Measurements from ENCODE around the gene SPCS1.
"Not testable (repeated sequence)": the region's sequence is repeated elsewhere in the genome, so short reads cannot be mapped to it uniquely, and the experiment has no call there.

SPCS1 gene

DNA sequence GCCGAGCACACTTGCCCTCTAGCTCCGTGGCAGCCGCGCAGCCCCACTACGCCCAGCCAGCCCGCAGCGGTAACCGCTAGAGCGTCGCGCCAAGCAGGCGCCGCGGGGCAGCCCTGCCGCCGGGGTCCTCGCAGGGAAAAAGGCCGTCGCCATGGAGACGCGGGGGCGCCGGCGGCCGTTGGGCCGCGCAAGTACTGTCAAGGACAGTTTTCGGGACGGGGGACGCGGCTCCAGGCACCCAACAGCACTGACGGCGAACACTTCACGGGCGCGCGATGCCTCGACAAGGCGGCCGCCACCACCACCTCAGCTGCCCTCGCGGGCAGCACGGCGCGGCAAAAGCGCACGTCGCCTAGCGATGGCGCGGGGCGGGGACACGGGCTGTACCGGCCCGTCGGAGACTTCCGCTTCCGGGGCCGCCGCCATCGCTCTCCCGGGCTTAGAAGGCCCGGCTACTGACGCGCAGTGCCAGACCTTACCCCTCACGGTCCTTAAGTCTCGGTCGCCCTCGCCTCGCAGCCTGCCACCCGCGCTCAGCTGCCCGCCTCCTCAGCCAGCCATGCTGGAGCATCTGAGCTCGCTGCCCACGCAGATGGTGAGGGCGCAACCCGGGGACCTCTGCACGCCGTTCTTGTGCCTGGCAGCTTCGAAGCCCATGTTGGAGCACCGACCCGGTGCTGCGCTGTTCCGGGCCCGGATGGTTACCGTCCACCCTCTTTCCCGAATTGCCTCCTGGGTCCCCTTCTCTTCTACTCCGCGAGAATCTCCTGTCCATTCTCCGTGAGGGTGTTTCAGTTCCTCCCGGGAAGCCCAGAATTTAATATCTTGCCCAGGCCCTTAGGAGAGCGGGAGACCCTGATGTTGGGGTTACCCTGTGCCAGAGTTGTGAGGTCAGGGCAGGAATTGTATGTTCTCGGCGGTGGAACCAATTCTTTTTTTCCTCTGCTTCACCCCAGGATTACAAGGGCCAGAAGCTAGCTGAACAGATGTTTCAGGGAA, at the start of gene SPCS1, which contains the start of gene GLT8D1:
Gene SPCS1, plus strand, starts transcription at position 419 of the 999 bp plus-strand sequence. Its CDS starts 141 bp downstream, at position 560.
Gene GLT8D1, minus strand, starts transcription at position 104 of the 999 bp plus-strand sequence. CDS start 5,331 bp downstream, outside the sequence.
- no peak for DNase-seq

DNA sequence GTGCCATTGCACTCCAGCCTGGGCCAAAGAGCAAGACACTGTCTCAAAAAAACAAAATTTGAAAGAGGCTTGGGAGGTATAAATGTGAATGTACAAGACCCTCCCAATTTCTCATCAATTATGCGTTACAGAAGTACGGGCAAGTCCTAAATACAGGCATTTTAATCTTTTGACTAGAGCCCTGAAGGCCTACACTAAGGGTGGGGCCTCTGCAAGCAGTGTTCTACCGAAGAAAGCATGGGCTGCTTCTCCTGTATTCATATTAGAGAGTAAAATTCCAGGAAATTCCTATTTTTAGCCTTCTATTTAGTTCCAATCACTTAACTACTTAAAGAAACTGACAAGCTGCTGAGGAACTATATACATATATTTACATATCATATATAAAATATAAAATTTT, 45.9 kb upstream of the SPCS1 start:
- no peak for DNase-seq

DNA sequence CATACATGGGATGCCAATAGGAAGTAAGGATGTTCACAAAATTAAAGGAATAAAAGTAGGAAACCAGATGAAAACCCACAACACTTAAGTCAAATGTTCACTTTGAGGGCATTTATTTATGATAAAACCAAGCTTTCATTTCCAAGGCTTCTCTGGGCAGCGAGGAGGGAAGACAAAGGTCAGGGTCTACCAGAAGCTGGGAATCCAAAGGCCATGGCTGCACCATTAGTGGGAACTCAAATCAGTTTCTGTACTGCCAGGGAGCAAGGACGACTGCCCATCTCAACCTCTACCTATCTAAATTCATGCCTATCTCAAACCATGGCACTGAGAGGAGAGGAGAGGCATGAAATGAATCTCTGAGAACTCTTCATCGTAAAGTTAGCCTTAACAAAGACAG, 42.8 kb upstream of the SPCS1 start:
- no peak for DNase-seq

DNA sequence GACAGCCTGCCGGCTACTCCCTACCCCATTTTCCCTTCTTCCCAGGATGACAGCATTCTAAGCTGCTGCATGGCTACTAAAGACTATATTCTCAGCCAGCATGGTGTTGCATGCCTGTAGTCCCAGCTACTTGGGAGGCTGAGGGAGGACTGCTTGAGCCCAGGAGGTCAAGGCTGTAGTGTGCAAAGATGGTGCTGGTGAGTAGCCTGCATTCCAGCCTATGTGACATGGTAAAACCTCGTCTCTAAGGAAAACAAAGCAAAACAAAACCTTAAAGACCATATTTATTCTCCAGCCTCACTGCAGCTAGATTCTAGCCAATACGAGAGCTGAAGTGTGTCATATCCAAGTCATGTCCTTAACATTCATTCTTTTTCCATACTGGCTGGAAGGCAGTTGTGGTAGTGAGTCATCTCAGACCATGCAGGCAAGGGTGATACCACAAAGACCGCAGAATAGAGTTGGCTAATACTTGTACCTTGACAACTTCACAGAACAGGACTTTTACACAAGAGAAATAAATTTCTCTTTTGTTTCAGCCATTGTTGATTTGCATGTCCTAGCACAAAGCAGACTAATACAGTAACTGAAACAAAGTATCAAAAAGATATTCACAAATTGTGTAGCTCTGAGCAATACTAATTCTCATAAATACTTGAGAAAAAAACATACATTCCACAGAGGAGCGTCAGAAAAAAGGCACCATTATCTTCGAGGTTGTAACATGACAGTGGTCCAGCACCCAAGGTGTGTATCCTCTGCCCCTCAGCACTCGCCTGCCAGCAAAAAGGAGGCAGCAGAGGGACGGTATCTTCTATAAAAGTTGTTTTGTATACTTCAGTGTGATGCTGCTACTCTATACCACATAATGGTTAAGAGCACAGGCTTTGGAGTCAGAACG, 35.0 kb upstream of the SPCS1 start:
- DNase-seq: no peak

DNA sequence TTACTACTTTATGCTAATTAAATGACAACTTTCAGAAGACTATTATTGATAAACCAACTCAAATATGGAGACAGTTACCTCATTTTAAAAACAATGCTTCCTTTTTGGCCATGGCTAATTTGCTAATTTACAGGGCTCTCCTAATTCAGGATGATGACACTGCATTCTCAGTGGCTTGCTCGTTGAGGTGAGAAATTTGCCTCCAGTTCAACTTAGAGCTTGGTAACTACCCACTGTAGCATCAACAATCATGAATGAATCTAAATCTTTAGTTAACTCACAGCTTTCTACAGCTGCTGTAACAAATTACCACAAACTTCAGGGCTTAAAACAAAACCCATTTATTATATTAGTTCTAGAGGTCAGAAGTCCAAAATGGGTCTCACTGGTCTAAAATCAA, 34.2 kb upstream of the SPCS1 start:
- no peak for DNase-seq

DNA sequence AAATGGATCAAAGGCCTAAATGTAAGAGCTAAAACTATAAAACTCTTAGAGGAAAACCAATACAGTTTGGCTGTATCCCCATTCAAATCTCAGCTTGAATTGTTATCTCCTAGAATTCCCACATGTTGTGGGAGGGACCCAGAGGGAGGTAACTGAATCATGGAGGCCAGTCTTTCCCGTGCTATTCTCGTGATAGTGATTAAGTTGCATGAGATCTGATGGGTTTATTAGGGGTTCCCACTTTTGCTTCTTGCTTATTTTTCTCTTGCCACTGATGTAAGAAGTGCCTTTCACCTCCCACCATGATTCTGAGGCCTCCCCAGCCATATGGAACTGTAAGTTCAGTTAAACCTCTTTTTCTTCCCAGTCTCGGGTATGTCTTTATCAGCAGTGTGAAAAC, 29.7 kb upstream of the SPCS1 start:
- DNase-seq: not testable (repeated sequence)

DNA sequence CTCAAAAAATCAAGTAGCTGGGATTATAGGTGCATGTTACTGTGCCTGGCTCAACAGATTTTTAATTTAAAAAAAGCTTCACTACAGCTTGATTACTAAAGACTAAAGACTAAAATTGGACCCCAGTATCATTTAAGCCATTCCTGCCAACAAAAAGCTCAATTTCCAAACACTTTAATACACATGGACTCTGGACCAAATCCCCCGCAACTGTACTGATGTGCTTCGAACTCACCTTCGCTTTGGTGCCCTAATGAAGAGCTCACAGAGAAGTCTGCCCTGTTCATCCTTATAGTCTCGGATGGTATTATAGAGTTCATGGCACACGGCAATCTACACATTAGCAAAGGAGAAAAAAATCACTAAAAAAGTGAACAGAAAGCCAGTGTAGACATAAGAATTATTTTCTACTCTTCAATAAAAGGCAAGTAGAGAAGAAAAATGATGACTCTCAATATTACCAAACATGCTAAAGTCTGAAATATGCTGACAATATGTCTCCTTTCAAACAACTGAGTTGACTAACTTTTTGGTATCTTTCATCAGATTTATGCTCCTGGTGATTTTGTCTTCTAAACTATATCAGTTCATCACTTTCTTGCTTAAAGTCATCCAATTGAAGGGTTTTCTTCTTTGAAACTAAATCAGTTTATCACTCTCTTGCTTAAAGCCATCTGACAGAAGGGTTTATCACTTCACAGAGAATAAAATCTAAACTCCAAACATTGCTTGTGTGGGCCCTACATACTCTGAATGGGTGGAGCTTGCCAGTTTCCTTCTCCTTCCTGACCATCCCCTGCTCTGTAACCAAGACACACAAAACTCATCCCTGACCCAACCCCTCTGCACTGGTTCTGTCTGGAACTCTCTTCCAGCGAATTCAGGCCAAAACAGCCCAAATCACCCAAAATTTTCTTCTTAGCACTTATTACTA, 27.4 kb upstream of the SPCS1 start:
- no peak for DNase-seq

DNA sequence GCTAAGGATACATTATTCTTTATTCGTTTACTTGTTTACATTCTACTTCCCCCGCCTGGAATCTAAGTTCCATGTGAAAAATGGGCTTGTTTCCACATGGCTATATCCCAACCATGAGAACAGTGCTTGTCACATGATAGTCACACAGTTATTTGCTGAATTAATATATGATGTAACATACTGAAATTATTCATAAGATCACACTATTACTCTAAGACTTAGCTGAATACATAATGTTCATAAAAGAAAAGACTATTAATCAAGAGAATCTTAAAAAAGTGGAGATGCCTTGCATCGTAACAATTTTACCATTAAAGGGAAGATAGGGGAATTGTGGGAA, 26.7 kb upstream of the SPCS1 start:
- DNase-seq: no peak

DNA sequence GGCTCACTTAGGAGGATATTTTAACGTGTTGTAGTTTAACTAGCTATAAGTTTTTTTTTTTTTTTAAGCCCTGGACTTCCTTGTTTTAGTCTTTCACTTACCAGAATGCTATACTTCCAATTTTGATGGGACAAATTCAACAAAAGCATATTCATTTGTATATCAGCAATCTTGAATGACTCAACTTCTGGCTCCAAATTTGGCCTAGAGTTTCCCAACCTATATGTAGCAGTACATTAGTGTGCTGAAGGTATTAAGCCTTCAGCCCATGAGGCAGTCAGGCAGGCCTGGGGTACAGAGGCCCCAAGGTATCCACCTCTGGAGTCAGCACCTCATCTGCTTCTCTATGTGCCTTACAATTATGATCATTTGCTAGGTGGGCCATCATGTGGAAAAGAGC, 26.1 kb upstream of the SPCS1 start:
- DNase-seq: no peak

DNA sequence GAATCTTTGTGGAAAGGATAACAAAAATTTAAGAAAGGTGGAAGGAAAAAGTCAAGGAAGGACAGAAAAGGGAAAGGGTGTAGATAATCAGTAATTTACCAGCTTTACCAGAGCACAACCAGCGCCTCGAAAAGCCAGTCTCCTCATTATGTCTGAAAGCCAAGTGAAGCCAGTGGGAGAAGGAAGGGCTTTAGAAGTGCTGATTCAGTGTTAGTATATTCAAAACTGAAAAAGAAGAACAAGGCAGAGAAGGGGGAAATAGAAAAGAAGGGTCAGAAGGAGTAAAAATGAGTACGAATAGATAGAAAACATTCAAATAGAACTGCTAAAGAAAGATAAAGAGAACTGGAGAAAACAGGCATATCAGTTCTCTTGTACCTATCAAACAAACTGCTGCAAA, 24.3 kb upstream of the SPCS1 start:
- no peak for DNase-seq

DNA sequence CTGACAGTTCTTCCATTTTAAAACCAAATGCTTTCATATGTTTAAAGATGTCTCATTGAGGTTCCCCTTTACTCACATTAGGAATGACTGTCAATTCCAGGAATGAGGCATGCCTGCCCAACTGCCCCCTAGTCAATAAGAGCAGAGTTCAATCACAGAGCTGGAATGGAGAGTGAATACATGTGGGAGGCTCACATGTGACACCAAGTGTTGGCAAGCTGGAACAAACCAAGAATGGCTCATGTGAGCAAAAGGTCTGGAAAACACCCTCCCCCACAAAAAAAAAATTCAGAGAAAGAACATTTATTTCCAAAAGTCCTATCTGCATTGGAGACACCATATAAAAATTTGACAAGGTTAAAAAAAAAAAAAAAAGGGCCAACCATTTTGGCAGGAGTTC, 23.9 kb upstream of the SPCS1 start:
- no peak for DNase-seq

DNA sequence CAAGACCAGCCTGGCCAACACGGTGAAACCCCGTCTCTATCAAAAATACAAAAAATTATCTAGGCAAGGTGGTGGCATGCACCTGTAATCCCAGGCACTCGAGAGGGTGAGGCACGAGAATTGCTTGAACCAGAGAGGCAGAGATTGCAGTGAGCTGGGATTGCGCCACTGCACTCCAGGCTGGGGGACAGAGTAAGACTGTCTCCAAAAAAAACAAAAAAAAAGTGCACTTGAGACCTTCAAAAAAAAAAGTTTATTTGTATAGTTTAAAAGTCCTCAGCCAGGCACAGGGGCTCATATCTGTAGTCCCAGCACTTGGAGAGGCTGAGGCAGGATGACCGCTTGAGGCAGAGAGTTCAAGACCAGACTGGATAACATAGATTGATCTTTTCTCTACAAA, 22.3 kb upstream of the SPCS1 start:
- DNase-seq: no peak

DNA sequence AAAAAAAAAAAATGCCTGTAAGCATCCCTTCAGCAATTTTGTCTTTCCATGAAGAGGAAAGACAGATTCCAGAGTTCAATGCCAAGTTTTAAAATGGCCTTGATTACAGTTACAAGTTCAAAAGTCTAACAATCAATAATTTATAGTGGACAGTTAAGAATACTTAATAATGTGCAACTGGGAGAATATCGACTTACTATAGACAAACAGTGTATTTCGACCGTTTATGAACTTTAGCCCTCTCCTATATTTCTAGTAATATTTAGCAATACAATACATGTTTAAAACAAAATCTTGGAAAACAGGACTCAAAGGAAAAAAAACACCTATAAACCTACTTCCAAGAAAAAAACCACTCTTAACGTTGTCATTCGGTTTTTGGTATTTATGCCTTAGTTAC, 21.7 kb upstream of the SPCS1 start:
- DNase-seq: no peak

DNA sequence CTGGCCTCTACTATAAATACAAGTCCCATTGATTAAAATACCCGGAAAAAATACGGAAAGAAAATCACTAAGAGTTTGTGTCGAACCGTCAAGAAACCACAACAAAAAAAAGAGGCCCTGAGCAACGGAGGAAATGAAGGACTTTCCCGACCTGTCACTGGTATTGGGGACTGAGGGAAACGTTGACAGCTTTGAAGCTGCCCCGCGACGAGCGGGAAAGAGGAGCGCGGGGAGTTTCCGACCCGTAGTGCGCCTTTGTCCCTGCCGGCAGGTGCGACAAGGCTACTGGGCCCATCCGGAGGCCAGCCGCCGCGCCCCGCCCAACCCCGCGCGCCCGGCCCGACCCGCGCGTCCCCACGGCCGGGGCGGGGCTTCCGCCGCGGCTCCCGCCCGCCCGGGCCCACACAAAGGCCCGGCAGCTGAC, 20.6 kb upstream of the SPCS1 start:
- DNase-seq: peak; percentile 19

DNA sequence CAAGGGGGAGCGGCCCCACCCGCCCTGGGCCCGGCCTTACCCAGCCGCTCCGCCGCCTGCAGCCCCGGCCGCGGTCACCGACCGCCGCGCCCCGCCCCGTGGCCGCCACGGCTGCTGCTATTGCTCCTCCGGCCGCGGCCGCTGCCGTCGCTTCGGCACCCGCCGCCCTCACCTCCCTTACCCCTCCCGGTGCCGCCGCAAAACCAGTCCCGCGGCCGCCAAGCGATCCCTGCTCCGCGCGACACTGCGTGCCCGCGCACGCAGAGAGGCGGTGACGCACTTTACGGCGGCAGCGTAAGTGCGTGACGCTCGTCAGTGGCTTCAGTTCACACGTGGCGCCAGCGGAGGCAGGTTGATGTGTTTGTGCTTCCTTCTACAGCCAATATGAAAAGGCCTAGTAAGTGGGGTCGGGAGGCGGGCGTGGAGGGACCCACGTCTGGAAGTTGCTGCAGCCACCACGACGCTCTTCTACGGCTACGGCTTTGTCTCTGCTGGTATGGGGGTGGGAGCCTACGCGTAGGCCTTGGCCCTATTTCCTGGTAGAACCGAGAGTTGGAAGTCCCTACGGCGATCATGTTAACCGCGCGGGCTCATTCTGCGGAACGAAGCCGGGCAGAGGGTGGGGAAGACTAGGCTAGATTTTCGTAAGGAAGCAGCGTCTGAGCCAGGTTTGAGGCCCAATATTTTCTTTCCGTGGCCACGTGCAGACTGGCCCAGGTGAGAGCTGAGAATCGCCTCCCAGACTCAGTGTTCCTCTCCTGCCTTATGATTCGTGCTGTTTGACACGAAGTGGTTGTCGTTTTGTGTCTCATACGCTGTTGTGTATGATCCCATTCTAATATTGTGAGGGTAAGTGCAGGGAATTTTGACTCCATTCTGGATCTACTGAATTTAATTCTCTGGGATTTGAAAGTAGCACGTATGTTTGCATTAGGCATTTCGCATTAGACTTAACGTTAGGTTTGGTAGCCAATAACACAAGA, 19.9 kb upstream of the SPCS1 start, which contains the start of the genes GNL3 and PBRM1:
Gene GNL3, plus strand, starts transcription at position 324 of the 983 bp plus-strand sequence. Its CDS starts 61 bp downstream, at position 385.
Gene PBRM1, minus strand, starts transcription at position 205 of the 983 bp plus-strand sequence.
- peak; percentile 61 for DNase-seq

DNA sequence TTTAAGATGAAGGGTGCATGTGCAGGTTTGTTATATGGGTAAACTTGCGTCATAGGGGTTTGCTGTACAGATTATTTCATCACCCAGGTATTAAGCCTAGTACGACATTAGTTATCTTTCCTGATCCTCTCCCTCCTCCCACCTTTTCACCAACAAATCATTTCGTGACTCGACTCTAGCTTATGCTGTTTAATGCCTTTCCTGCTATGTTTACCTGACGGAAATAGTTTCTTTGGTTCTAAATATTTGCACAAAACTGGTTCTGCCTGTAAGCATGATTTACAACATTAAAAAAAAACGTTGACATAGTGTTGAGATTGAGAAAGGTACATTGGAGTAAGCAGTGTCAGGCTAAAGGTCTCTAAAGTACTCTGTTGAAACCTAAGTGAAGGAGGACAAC, 17.6 kb upstream of the SPCS1 start:
- no peak for DNase-seq

DNA sequence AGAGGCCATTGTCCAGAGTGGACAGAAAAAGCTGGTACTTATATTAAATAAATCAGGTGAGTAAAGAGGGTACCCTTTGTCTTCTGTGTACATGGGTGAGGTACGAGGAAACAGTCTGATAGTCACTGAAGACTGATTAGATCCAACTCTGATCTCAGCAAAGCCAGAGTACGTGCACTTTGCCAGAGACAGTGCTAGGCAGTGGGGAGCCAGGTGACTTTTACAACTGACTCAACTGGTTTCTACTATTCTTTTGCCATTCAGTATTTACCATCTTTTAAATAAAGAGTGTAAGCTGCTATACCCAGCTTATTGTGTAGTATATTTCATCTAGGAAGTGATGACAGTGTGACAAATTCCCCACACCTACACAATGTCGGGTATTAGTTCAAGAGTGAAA, 16.8 kb upstream of the SPCS1 start:
- DNase-seq: no peak

DNA sequence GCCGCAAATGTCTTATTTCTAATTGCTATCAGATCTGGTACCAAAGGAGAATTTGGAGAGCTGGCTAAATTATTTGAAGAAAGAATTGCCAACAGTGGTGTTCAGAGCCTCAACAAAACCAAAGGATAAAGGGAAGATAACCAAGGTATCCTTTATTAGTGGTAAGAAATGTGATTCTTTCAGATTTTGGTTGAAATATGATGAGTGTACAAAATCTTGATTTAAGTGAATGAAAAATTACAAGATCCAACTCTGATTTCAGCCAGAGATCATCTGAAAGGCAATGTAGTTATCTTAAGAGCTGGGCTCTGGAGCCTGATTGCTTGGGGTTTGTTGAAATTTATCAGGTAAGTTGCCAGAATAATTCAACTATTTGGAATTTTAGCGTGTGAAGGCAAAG, 15.3 kb upstream of the SPCS1 start:
- DNase-seq: no peak

DNA sequence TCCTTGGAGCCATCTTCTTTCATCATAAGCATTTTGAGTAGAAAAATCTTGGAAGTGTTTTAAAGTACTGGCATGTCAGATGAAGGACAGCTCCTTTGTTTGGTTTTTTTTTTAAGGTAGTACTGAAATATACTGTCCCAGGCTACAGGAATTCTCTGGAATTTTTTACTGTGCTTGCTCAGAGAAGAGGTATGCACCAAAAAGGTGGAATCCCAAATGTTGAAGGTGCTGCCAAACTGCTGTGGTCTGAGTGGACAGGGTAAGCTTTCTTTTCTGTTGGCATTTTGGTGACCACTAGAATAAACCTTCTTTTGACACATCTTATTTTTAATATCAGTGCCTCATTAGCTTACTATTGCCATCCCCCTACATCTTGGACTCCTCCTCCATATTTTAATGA, 12.8 kb upstream of the SPCS1 start:
- no peak for DNase-seq

DNA sequence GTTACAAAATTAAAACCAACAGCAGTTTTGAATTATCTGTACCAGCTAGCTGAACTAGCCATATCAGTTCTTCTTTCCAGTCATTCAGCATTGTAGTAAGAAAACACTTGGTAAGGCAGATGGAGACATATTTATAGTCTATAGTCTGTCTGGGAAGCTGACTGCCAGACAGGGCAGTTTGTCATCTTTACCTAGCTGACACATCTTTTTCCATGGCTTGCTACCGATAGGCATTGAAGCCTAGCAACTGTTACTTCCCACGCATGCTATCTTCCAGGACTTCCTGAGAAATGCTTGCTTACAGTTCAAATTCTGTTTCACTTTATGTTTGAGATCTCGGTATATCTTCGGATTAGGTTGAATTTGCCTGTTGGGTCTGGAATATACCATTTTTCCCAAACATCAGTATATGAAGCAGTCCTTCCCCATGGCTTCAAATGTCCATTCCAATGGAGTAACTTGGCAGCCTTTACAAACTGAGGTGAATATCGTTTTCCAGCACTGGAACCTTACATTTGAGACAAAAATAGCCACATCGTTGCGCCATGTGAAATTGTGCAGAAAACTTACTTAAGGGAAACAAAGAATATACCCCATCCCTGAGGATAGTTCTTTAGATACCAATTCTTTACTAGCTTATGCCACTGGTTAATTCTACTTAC, 11.2 kb upstream of the SPCS1 start:
- DNase-seq: no peak
